ENCODE data around the gene SFT2D1.

Gene SFT2D1

DNA sequence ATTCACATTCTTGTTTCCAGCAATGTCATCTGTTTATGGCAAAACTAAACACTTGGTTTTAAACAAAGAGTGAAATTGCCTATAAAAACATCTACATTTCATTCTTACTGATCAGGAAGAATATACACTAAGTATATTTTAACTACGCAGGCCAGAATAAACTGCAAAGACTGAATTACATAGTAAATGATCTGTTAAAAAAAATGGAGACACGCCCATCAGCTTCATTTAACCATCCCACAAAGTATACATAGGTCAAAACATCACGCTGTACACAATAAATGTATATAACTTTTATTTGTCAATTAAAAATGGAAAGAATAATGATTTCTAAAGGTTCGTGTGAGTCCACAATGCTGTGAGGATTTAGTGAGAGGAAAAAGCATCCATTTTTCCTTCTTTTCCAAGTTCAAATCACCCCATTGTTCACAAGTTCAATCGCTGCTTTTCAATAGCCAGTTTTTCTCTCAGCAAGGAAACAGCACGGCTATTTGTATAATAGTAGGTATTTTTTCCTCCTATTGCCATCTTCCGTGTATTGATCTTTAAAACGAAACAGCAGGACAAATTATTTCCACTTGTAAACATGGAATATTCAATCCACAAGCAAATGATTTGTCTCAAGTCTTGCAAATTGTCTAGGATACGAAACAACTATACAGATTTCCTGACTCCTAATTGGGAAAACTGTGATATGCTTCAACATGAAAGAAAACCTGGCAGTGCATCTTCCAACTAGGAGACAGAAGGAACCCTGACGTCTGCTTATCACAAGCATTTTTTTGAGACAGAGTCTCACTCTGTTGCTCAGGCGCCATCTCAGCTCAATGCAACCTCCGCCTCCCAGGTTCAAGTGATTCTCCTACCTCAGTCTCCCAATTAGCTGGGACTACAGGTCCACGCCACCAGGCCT lies 10.6 kb downstream of the SFT2D1 start:
- no peak for DNase-seq

- DNase-seq = no peak
Measured at GRCh38 chr6:166330612-166331011, 11.7 kb downstream of the SFT2D1 start.

GRCh38 chr6:166325383-166326042 lies 16.8 kb downstream of the SFT2D1 start:
- DNase-seq = no peak

- DNase-seq = no peak
Measured at GRCh38 chr6:166323395-166323794, 18.9 kb downstream of the SFT2D1 start.

DNA sequence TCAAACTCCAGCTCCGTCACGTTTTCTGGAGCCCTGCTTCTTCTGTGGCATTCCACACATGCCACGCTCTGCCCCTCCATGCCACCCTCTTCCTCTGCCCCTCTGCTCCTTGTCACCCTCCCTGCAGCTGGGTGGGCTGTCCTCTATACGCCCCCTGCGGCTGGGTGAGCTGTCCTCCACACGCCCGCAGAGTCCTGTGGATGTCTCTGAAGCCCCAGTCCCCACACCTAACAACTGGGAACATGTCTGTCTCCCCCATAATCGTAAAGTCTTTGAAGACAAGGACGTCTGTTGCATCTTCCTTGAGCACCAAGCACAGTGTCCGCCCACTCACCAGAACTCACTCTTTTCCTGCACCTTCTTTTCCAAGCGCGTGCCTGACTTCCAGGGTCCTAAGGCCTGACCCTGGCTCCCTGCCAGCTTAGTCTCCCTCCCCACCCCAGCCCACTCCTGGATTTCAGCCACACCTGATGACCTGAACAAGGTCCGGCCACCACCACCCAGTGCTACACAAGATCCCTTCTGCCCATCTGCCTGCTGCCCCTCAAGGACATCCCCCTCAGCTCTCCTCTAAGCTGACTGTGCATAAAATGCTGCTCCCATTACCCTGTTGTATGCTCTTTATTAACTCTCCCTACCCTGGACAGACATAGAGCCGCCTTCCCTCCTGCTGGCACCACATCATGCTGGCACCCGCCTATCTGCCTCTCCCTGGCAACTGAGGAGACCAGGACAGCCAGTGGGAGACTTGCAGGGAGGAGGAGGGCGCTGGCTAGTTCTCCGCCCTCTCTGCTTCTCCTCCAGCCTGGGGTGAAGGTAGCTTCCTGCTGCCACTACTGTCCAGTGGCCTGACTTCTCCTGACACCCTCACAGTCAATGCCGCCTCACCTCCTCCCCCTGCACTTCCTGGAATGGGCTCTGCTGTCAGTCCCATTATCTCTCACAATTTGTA lies 23.4 kb downstream of the SFT2D1 start:
- DNase-seq = no peak

DNA sequence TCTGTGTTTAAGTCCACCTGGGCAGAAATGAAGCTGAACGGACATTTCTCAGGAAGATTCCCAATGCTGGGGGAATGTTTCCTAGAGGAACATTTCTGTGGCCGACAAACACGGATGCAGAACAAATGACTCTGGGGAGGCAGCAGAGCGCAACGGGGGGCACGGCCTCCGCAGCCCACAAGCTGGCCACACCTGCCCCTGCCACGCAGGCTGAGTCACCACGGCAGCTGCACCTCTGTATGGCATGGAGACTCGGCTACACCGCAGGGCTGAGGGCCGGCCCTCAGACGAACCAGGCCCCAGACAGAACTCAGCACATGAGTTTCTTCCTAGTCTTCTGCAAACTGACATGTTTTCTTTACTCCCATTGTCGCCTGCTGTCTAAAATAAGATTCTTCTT lies 24.1 kb downstream of the SFT2D1 start:
- no peak for DNase-seq

GRCh38 chr6:166317261-166318212 lies 24.8 kb downstream of the SFT2D1 start:
- no peak for DNase-seq

DNA sequence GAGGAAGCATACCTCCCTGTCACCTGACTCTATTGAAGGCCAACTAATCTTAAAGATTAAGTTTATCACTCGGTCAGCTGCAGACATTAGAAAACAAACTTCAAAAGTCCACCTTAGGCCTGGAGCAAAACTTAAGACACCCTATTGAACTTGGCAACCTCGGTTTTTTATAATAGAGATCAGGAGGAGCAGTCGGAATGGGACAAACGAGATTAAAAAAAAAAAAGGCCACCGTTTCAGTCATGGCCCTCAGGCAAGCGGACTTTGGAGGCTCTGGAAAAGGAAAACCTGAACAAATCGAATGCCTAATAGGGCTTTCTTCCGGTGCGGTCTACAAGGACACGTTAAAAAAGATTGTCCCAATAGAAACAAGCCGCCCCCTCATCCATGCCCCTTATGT lies 26.9 kb downstream of the SFT2D1 start:
- DNase-seq = no peak

GRCh38 chr6:166314454-166314853 lies 27.9 kb downstream of the SFT2D1 start:
- DNase-seq = no peak

GRCh38 chr6:166313255-166314070 lies 28.9 kb downstream of the SFT2D1 start:
- no peak for DNase-seq

GRCh38 chr6:166312832-166313231 lies 29.5 kb downstream of the SFT2D1 start:
- no peak for DNase-seq

DNA sequence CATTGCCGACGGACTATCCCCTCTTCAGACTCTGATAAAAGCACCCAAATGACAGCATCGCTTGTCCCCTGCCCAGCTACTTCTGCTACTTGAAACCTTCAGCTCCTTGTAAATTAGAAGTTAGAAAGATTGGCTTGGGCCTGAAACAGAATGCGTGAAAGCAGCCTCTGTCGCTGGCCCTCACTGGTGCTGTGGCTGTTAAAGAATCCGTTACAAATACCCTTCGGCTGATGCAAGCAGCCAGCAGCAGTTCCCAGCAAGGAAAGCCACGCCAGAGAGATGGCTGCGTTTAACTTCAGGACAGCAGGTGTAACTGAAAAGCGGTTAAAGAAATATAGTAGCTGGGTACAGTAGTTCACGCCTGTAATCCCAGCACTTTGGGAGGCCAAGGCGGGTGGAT lies 31.7 kb downstream of the SFT2D1 start:
- no peak for DNase-seq

- no peak for DNase-seq
Measured at GRCh38 chr6:166309977-166310376, 32.4 kb downstream of the SFT2D1 start.

GRCh38 chr6:166308769-166309589 lies 33.4 kb downstream of the SFT2D1 start:
- no peak for DNase-seq

GRCh38 chr6:166308033-166308768 lies 34.1 kb downstream of the SFT2D1 start, which contains the start of gene PRR18:
TSS of gene PRR18 (minus strand) at chr6:166308392. CDS start at chr6:166308142, 250 bp downstream.
- DNase-seq = no peak

DNA sequence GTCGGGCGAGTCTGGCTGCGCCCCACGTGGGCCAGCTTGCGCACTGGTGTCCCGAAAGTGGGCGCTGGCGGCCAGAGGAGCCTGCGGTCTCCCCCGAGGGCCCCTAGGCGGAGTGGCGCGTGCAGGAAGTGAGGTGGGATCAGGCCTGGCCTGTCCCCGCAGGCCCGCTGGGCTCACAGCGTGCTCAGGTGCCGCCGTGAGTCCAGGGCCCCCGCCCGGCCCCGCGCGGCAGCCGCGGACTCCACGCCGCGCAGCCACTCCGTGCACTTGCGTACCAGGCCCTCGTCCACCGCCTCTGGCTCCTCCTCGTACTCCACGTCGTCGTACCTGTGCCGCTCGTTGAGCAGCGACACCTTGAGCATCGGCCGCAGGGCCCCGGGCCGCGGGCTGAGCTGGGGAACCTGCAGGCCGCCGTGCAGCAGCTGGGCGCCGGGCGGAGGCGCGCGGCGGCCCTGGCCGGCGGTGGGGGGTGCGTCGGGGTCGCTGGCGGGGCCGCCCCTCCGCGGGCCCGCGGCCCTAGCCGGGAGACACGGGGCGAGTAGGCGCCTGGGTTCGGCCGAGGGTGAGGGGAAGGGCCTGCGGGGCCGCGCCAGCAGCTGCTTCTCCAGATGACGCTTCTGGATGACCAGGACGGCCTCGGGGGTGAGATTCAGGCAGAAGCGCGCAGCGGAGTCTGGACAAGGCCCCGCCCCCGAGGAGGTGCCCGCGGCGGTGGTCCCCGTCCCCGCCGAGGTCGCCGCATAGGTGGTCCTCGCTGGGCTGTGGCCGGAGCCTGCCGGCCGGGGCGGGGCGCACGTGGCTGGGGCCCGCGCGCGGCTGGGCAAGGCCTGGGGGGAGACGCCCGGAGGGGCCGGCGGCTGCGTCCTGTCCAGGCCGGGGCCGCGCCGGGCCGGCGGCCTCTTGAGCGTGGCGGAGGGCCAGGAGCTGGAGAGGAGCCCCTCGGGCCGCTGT lies 35.0 kb downstream of the SFT2D1 start:
- no peak for DNase-seq

DNA sequence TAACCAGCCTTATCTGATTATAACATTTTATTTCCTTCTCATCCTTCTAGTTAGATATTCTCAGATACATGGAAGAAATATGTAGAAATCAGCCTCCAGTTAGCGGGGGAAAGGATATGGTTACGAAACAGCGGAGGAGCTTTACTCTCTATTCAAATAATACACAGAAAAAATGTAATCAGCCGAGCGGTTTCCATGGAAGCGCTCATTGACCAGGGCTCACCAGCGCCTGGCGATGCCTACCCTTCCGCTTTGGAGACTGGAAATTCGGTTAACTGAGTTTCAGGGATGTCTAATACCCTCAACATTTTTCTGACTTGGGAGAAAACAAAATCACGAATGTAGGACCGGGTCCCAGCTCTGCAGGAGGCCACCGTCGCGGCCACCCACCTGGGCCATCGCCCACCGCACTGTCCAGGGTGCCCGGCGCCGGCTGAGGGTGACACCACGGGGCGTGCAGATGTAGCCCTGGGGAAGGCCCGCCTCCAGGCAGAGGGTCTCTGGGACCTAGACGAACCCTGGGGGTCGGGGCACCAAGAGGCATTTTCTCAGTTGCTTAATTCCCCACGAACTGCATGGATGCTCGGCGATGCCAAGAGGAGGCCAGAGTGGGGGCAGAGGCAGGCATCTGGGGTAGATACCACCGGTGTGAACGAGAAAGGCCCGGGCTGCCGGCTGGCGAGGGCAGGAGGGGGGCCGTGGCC lies 35.8 kb downstream of the SFT2D1 start:
- no peak for DNase-seq
